ENCODE measurements around the gene ZNF280D.

GRCh38 chr15:56739474-56739873, 6.2 kb upstream of the ZNF280D start:
- TF ChIP-seq POLR2A (IDR thresholded peaks at IDR 0.05; ENCODE audit: low read depth, low read length), result no peak
- no peak for TF ChIP-seq POLR2AphosphoS5 (IDR thresholded peaks at IDR 0.05; ENCODE audit: low read depth, low read length)
- no peak for TF ChIP-seq TAF1 (IDR thresholded peaks at IDR 0.05; ENCODE audit: borderline replicate concordance, low read depth, low read length)

Measured in GM12892 (cell line).